Loucy (cell line): ENCODE results near the gene APBB2.

Source experiments
- EZH2phosphoT487 ChIP-seq: fragments of 200-600 bp; IDR thresholded peaks from 2 replicates; pipeline ENCODE4 v1.6.1; 2018; ENCODE audit warnings: antibody characterized with exemption, mild to moderate bottlenecking, moderate library complexity, borderline replicate concordance
- TF ChIP-seq, protein P1 (sequence below): fragments of 200-600 bp; sonication (generic); conservative IDR thresholded peaks from 2 replicates; pipeline ENCODE4 v1.5.1; 2014; ENCODE audit warnings: mild to moderate bottlenecking, antibody characterized with exemption, low read length

DNA sequence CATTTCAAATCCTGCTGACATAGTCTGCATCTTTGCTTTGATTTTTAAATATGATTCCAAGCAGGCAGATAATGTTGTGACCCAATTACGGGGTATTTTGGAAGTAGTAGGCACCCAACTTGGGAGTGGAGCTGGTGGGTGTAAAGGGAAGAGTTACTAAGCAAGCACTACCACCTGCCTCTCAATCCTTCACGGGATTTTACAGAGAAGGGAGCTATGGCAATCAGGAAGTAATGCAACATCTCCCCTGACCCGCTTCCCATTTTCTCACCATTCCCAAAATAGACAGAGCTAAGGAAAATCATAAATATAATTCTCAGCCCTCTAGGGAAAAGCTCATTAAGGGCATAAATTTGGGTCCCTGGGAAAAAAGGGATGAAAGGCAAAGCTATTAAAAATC lies 9.2 kb downstream of the APBB2 start:
- TF ChIP-seq, protein P1, sequence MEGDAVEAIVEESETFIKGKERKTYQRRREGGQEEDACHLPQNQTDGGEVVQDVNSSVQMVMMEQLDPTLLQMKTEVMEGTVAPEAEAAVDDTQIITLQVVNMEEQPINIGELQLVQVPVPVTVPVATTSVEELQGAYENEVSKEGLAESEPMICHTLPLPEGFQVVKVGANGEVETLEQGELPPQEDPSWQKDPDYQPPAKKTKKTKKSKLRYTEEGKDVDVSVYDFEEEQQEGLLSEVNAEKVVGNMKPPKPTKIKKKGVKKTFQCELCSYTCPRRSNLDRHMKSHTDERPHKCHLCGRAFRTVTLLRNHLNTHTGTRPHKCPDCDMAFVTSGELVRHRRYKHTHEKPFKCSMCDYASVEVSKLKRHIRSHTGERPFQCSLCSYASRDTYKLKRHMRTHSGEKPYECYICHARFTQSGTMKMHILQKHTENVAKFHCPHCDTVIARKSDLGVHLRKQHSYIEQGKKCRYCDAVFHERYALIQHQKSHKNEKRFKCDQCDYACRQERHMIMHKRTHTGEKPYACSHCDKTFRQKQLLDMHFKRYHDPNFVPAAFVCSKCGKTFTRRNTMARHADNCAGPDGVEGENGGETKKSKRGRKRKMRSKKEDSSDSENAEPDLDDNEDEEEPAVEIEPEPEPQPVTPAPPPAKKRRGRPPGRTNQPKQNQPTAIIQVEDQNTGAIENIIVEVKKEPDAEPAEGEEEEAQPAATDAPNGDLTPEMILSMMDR: no peak
- no peak for TF ChIP-seq EZH2phosphoT487
